NK-92 treated with Interleukin-12 subunit alpha and Interleukin-12 subunit beta, amount 100 ng/mL, for 24 hours (cell line): ENCODE data around the gene C1orf35.

Experiments used
- DNase-seq: peaks from one replicate; lab custom pipeline; 2025; lab: John Stamatoyannopoulos, UW

The C1orf35 gene

DNA sequence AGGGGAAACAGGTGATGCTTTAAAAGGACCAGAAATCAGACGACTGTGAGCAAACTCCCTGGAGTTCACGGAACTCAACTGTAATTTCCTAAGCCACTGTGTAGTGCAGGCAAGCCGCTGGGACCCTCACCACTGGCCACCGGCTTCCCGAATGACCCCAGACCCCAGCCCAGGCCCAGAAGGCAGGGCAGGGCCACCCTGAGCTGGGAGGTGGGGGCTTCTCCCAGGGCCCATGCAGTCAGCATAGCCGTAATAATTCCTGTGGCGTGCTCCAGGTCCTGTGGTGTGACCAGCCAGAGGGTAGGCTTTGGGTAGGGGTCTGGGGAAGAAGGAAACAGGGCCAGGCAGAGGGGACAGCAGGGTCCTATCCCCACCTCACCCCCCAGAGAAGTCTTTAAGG is 24.1 kb downstream of the C1orf35 start:
- no peak for DNase-seq

DNA sequence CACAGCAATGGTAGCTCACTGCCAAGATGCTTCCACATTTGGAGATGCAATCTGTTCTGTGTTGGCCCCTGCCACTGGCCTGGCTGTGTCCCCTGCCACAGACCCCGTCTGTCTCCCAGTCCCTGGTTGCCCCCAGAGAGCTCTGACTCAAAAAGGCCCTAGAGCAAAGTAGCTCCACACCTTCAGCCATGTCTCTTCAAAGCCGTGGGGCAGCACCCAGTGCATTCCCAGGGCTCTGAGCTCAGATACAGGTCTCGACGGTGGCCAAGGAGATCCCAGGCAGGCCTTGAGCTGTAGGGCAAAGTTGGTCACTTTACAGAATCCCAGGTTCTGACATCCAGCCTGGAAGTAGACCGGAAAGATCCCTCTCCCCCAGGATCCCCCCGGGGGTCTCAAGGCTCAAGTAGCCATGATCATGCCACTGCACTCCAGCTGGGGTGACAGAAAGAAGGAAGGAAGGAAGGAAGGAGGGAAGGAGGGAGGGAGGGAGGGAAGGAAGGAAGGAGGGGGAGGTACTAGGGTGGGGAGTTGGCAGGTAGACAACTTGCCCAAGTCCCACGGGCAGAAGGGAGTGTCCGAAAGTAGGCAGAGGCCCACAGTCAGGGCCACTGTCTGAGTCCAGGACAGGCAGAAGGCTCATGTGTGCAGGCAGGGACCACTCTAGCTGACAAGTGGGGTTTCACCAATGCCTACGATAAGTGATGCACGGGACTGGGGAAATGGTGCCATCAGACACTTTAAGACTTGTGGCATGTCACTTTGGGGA is 25.4 kb downstream of the C1orf35 start:
- no peak for DNase-seq

GRCh38 chr1:228076796-228077430 is 26.2 kb downstream of the C1orf35 start:
- no peak for DNase-seq

DNA sequence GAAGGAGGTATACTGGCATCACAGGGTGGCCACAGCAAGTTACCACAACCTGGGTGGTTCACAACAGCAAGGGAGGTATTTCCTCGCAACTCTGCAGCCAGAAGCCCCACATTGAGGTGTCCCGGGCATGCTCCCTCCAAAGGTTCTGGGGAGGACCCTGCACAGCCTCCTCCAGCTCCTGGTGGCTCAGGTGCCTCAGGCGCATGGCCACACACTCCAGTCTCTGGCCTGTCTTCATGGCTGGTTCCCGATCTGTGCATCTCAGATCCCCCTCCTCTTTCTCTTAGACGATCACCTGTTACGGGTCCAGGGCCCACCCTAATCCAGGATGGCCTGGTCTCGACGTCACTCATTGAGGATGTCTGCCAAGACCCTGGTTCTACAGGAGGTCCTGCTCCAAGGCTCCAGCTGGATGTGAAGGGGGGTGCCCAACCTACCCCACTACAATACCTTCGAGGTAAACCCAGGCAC is 27.3 kb downstream of the C1orf35 start:
- no peak for DNase-seq

DNA sequence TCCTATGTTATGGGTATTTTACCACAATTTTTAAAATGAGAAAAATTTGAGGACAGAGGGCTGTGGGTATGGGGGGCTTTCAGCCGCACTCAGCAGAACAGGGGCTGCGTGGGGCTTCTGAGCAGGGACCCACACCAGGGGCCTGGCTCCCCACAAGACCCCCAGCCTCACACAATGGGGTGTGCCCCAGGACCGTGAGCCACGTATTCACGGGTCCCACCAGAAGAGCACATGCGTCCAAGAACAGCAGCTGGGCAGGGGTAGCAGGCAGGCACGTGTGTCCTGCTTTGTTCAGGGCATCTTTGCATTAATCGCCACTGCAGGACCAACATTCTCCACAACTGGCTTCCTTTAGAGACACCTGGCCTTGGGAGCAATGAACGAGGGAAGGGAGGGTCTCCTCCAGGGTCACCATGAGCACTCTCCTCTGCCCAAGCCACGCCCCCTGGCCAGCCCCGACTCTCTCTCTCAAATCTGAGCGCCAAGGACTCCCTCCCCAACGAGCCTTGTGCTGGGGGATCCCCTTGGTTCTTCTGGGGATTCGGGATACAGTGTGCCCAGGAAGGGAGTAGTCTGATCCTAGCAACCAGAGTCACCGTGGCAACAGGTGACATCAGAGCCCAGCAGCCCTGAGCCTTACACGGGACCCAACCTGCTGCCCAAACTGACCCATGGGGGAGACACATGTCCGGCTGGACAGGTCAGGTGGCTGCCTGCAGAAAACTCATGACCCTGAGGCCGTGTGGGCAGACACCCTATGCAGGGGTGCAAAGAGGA is 28.0 kb downstream of the C1orf35 start:
- DNase-seq = no peak

- no peak for DNase-seq
Measured at GRCh38 chr1:228073857-228074545, 29.1 kb downstream of the C1orf35 start.

- DNase-seq = no peak
Measured at GRCh38 chr1:228073061-228073856, 29.9 kb downstream of the C1orf35 start.

DNA sequence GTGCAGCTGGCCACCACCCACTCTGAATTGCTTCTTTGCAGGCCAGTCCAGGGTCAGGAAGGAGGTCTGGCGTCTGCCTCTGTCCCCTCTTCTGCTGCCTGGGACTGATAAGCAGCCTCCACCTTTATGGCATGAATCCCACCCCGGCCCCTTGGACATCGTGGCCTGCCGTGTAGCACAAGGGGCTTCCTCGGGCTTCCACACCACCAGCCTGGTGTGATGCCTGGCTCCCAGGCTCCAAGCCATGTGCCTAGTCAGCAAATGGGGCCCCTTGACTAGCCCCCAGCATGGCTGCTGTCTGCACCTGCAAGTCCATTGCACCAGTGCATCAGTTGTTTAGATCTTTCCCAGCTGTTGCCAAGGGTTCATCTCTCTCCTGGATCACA is 30.5 kb downstream of the C1orf35 start:
- no peak for DNase-seq

GRCh38 chr1:228071839-228072657 is 31.1 kb downstream of the C1orf35 start:
- no peak for DNase-seq

GRCh38 chr1:228070851-228071250 is 32.3 kb downstream of the C1orf35 start:
- DNase-seq = no peak

DNA sequence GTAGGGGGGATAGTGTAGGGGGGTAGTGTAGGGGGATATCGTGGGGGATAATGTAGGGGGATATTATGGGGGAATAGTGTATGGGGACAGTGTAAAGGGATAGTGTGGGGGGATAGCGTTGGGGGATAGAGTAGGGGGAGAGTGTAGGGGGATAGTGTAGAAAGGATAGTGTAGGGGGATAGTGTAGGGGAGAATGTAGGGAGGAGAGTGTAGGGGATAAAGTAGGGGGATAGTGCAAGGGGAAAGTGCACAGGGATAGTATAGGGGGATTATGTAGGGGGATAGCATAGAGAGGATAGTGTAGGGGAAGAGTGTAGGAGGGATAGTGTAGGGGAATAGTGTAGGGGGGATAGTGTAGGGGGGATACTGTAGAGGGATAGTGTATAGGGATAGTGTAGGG is 33.0 kb downstream of the C1orf35 start:
- DNase-seq = no peak

DNA sequence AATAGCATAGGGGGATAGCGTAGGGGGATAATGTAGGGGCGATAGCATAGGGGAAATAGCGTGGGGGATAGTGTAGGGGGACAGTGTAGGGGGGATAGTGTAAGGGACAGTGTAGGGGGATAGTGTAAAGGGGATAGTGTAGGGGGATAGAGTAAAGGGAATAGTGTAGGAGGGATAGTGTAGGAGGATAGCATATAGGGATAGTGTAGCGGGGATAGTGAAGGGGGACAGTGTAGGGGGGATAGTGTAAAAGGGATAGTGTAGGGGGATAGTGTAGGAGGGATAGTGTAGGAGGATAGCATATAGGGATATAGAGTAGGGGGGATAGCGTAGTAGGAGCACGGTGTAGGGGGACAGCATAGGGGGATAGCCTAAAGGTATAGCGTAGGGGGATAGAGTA is 34.8 kb downstream of the C1orf35 start:
- DNase-seq = no peak

DNA sequence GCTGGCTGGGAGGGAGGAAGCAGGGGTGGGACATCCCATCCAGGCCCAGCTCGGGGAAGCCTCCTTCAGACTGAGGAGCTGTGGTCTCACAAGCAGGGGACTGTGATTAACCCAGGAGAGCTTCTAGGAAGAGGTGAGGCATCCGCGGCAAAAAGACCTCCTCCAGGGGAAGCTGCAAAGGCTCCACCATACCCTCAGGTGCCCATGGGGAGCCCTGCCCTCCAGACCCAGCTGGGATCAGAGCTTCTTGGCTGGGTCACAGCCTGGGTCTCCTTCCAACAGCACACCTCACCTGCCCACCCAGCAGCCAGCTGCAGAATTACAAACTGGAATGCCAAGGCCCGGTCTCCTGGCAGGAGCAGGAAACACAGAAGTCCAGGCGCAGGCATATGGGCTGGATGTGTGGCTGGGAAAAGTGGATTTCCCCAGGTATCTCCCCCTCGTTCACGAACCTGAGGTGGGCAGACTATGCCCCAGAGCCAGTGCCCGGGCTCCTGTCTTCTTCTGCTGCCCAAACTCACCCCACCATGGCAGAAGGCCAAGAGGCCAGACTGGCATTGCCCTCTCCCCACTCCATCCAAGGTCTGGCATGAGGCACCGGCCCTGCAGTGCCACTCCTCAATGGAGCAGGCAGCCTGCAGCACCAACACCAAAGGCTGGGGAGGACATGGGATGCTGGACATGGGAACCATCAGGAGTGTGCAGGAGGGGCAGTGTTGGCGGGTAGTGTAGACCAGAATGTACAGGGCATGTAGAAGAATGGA is 36.1 kb downstream of the C1orf35 start:
- no peak for DNase-seq

DNA sequence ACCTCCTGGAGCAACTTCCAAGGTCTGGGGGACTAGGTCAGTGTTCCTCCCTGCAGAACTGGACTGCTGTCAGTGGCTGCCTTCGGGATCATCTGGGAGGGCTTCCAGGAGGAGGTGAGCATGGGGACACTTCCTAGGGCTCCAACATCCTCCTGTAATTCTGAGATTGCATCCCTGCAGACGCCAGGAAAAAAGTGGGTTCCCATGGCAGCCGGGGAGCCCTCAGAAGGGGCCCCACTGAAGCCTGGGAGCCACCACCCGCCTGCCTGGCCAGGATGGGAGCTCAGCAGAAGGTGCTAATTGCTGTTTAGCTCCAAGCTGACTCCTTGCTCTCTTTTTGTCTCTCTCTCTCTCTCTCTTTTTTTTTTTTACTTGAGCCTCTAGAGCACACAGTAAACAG is 36.7 kb downstream of the C1orf35 start:
- no peak for DNase-seq

DNA sequence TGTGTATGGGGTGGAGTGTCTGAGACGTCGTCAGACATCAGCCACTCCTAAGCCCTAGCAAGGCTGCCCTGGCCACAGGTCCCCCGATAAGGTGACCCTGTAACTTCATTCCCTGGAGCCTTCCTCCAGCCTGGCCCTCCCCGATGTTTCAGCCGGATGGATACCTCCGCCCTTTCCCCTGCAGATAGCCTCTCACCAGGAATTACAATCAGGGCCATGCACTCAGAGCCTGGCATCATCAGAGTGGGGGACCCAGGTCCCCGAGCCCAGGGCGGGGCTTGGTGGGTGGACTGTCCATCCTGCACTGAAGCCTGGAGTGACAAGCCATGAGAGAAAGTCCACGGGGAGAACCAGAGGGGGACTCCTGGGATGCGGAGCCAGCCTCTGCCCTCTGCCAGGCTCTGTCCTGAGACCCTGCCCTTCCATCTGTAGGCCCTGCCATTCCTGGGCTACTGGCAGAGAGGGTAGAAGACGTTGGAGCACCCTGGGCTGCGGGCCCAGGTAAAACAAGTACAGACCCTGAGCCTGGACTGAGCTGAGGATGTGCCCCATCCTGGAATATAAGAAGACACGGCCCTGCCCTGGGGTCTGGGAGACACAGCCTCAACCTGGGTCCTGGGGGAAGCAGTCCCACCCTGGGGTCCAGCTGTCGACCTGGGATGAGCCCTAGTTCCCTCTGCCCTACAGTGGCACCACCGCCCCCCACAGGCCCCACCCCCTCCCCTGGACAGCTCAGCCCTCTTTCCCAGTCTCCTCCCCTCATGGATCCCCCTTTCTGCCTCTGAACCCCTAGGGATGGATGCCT is 37.4 kb downstream of the C1orf35 start:
- no peak for DNase-seq

DNA sequence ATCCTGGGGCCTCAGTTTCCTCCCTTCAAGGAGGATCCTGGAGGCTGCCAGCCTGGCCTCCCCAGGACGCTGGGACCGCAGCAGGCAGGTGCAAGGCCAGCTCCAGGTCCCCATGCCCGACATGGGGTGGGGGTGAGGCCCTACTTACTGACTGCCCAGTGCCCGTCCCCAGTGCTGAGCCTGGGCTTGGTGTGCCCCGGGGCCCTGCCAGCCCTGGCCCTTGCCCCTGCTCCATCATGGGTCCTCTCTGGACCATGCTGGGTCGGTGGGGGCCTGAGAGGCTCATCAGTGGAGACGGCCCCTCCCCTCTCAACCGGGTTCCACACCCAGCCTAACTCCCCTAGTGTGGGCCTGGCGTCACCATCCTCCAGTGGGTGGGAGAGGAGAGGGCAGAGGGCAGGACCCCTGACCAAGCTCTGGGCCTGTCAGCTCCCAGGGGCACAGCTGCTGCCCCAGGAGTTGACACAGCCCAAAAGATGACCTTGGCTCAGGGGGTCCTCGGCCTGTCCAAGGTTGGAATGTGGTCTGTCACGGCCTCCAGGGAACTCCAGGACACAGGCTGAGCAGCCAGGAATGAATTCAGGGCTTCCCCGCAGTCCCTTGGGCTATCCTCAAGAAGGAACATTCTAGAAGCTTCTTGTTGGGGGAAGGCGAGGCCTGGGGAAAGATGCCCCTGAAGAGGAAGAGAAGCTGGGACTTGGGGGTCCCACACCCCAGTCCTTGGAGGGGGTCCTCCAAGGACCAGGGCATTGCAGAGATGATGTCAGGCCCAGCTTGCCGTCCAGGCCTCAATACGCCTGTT is 38.2 kb downstream of the C1orf35 start:
- DNase-seq = no peak

DNA sequence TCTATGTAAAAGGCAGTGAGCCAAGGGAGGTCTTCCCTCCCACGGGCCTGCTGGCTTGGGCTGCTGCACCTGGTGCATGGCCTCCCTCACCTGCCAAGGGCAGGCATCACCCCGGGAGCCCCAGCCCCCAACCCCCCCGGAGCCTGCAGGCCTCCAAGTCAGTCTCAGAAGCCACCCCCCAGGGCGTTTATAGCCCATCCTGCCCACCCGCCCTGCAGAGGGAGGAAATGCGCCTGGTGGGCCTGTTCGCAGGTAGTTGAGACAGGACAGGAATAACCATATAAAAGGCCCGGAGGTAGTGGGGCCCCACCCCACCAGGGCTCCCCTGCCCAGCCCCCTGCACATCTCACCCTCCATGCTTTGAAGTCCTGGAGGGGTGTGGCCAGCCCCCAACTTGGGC is 38.8 kb downstream of the C1orf35 start:
- no peak for DNase-seq
